IMR-90 (cell line): ENCODE results near the gene VEPH1. TPM values are rescaled to one million over a fixed set of nuclear protein-coding genes. Genes with fewer than 3 reads are reported as not detected.

Experiments used
- ATAC-seq: fragments of 200-7000 bp; cut with Tn5 transposase; 2 replicates; pipeline ENCODE4 v1.9.1; 2020; ENCODE audit warnings: low read depth, mild to moderate bottlenecking, moderate library complexity
- BruUV-seq: library from RNA; stranded (reverse); fragments of 400-500 nt; replicated peaks from 2 replicates; lab custom pipeline; 2021; lab: Mats Ljungman, UMichigan
- CTCF ChIA-PET: fragments of 300-600 bp; formaldehyde crosslinking; extraction: SDS; loops from one replicate; lab custom pipeline; 2021; ENCODE audit warnings: antibody characterized with exemption; lab: Yijun Ruan, JAX
- POLR2A ChIA-PET: fragments of 300-600 bp; sonication (Branson Sonifier 250); formaldehyde crosslinking; loops from one replicate; lab custom pipeline; 2022; ENCODE audit warnings: antibody characterized with exemption; ENCODE audit not compliant: unreplicated experiment; lab: Charles Lee
- DNase-seq: peaks from one replicate; pipeline ENCODE4 v3.0.0; 2013
- H2AFZ ChIP-seq: replicated peaks from 2 replicates; pipeline ENCODE3; 2013; ENCODE audit warnings: low read length, mild to moderate bottlenecking; ENCODE audit not compliant: poor library complexity
- H2AK5ac ChIP-seq: 2 replicates; pipeline ENCODE4 v1.6.1; 2013; ENCODE audit warnings: low read depth, low read length, inconsistent platforms
- H2AK9ac ChIP-seq: replicated peaks from 2 replicates; pipeline ENCODE3; 2013; ENCODE audit warnings: mild to moderate bottlenecking, low read depth, low read length, moderate library complexity; ENCODE audit not compliant: poor library complexity
- H2BK120ac ChIP-seq: 2 replicates; pipeline ENCODE4 v1.6.1; 2013; ENCODE audit warnings: low read depth, low read length, inconsistent platforms
- H2BK15ac ChIP-seq: 3 replicates; pipeline ENCODE4 v1.6.1; 2013; ENCODE audit warnings: low read depth, low read length, inconsistent platforms
- H2BK20ac ChIP-seq: 2 replicates; pipeline ENCODE4 v1.6.1; 2013; ENCODE audit warnings: low read depth, mild to moderate bottlenecking, inconsistent platforms, low read length, moderate library complexity
- H2BK5ac ChIP-seq: 2 replicates; pipeline ENCODE4 v1.6.1; 2013; ENCODE audit warnings: mild to moderate bottlenecking, low read depth, low read length, inconsistent platforms; ENCODE audit not compliant: poor library complexity, severe bottlenecking
- H3K14ac ChIP-seq: replicated peaks from 2 replicates; pipeline ENCODE4 v1.6.1; 2013; ENCODE audit warnings: low read depth, low read length, inconsistent platforms
- H3K18ac ChIP-seq: 2 replicates; pipeline ENCODE4 v1.6.1; 2013; ENCODE audit warnings: low read depth, low read length, control low read depth
- H3K23ac ChIP-seq: 2 replicates; pipeline ENCODE4 v1.6.1; 2013; ENCODE audit warnings: low read depth, low read length, inconsistent platforms
- H3K27ac ChIP-seq: 2 replicates; pipeline ENCODE4 v1.5.1; 2013; ENCODE audit warnings: mild to moderate bottlenecking, control low read depth, low read length; ENCODE audit not compliant: insufficient read depth
- H3K27me3 ChIP-seq: 2 replicates; pipeline ENCODE4 v1.6.1; 2013; ENCODE audit warnings: low read length; ENCODE audit not compliant: control insufficient read depth, insufficient read depth
- H3K36me3 ChIP-seq: 2 replicates; pipeline ENCODE4 v1.6.1; 2013; ENCODE audit warnings: low read length, mixed read lengths; ENCODE audit not compliant: control insufficient read depth, insufficient read depth
- H3K4ac ChIP-seq: 2 replicates; pipeline ENCODE4 v1.6.1; 2013; ENCODE audit warnings: low read depth, low read length, inconsistent platforms
- H3K4me1 ChIP-seq: 2 replicates; pipeline ENCODE4 v1.6.1; 2013; ENCODE audit warnings: low read length, mixed read lengths; ENCODE audit not compliant: control insufficient read depth, insufficient read depth
- H3K4me2 ChIP-seq: 2 replicates; pipeline ENCODE4 v1.6.1; 2013; ENCODE audit warnings: low read depth, mild to moderate bottlenecking, control low read depth, low read length, moderate library complexity
- H3K4me3 ChIP-seq: 2 replicates; pipeline ENCODE4 v1.5.1; 2013; ENCODE audit warnings: low read depth, mild to moderate bottlenecking, control low read depth, low read length, moderate library complexity; ENCODE audit not compliant: insufficient read depth
- H3K56ac ChIP-seq: 2 replicates; pipeline ENCODE4 v1.6.1; 2013; ENCODE audit warnings: low read length, inconsistent platforms; ENCODE audit not compliant: insufficient read depth; ENCODE audit errors: extremely low read depth
- H3K79me1 ChIP-seq, 2 experiments: 2 replicates each; pipeline ENCODE4 v1.6.1; 2013; ENCODE audit warnings: low read length in 2 of 2, inconsistent platforms in 1 of 2, low read depth in 1 of 2
- H3K9ac ChIP-seq: 2 replicates; pipeline ENCODE4 v1.6.1; 2013; ENCODE audit warnings: low read depth, low read length, control low read depth
- H3K9me1 ChIP-seq: 2 replicates; pipeline ENCODE4 v1.6.1; 2013; ENCODE audit warnings: low read length, inconsistent platforms; ENCODE audit not compliant: insufficient read depth
- H3K9me3 ChIP-seq: 2 replicates; pipeline ENCODE4 v1.6.1; 2013; ENCODE audit warnings: low read length; ENCODE audit not compliant: control insufficient read depth, insufficient read depth
- H4K20me1 ChIP-seq: 2 replicates; pipeline ENCODE4 v1.6.1; 2013; ENCODE audit warnings: low read length, inconsistent platforms; ENCODE audit not compliant: insufficient read depth
- H4K5ac ChIP-seq: 2 replicates; pipeline ENCODE4 v1.6.1; 2013; ENCODE audit warnings: mild to moderate bottlenecking, low read depth, low read length, control low read depth
- H4K8ac ChIP-seq, 2 experiments: 2 replicates each; pipeline ENCODE4 v1.6.1; 2013; ENCODE audit warnings: low read depth in 2 of 2, low read length in 2 of 2, control low read depth in 1 of 2, inconsistent platforms in 1 of 2
- H4K91ac ChIP-seq: 2 replicates; pipeline ENCODE4 v1.6.1; 2013; ENCODE audit warnings: low read depth, low read length, inconsistent platforms; ENCODE audit not compliant: insufficient read depth
- BHLHE40 ChIP-seq: fragments of 150-350 bp; IDR thresholded peaks from 2 replicates; pipeline ENCODE4 v1.6.1; 2016; ENCODE audit warnings: mild to moderate bottlenecking, low read depth, low read length
- CEBPB ChIP-seq: IDR thresholded peaks from 2 replicates; pipeline ENCODE4 v1.6.1; 2012; ENCODE audit warnings: low read depth, low read length, improper control_type of control experiment
- CHD1 ChIP-seq: IDR thresholded peaks from 2 replicates; pipeline ENCODE4 v1.6.1; 2012; ENCODE audit warnings: low read depth, low read length, improper control_type of control experiment
- CTCF ChIP-seq: conservative IDR thresholded peaks from 2 replicates; pipeline ENCODE4 v1.5.1; 2012; ENCODE audit warnings: mild to moderate bottlenecking, low read depth, low read length, improper control_type of control experiment
- ELK1 ChIP-seq: fragments of 150-350 bp; IDR thresholded peaks from 2 replicates; pipeline ENCODE4 v1.6.1; 2016; ENCODE audit warnings: low read depth, mild to moderate bottlenecking, low read length, moderate library complexity, borderline replicate concordance
- FOS ChIP-seq: fragments of 150-350 bp; IDR thresholded peaks from 2 replicates; pipeline ENCODE4 v1.6.1; 2016; ENCODE audit warnings: low read depth, low read length
- MAFK ChIP-seq: IDR thresholded peaks from 2 replicates; pipeline ENCODE4 v1.6.1; 2012; ENCODE audit warnings: low read depth, low read length, improper control_type of control experiment
- MAZ ChIP-seq: IDR thresholded peaks from 2 replicates; pipeline ENCODE4 v1.6.1; 2012; ENCODE audit warnings: low read depth, mild to moderate bottlenecking, low read length, improper control_type of control experiment, moderate library complexity, borderline replicate concordance
- MXI1 ChIP-seq: IDR thresholded peaks from 2 replicates; pipeline ENCODE4 v1.6.1; 2012; ENCODE audit warnings: low read depth, mild to moderate bottlenecking, low read length, moderate library complexity, borderline replicate concordance
- NFE2L2 ChIP-seq: fragments of 150-350 bp; IDR thresholded peaks from 2 replicates; pipeline ENCODE4 v1.6.1; 2016; ENCODE audit warnings: low read depth, mild to moderate bottlenecking, low read length
- POLR2A ChIP-seq: IDR thresholded peaks from 2 replicates; pipeline ENCODE4 v1.6.1; 2012; ENCODE audit warnings: mild to moderate bottlenecking, low read depth, low read length
- RAD21 ChIP-seq: IDR thresholded peaks from 2 replicates; pipeline ENCODE4 v1.6.1; 2012; ENCODE audit warnings: low read length, improper control_type of control experiment
- RCOR1 ChIP-seq: IDR thresholded peaks from 2 replicates; pipeline ENCODE4 v1.6.1; 2012; ENCODE audit warnings: mild to moderate bottlenecking, low read length, improper control_type of control experiment; ENCODE audit not compliant: insufficient replicate concordance
- RFX5 ChIP-seq: IDR thresholded peaks from 2 replicates; pipeline ENCODE4 v1.8.0; 2012; ENCODE audit warnings: low read depth, mild to moderate bottlenecking, low read length, moderate library complexity
- SMC3 ChIP-seq: fragments of 150-350 bp; IDR thresholded peaks from 2 replicates; pipeline ENCODE4 v1.6.1; 2016; ENCODE audit warnings: low read depth, mild to moderate bottlenecking, antibody characterized with exemption, low read length, moderate library complexity
- WGBS, 2 experiments: methylation state at CpG; one replicate each; pipeline versions ENCODE4 v1.1.5 to v1.1.7; 2013; ENCODE audit warnings: missing lambda C conversion rate in 2 of 2; ENCODE audit not compliant: insufficient read length in 1 of 2; ENCODE audit errors: extremely low coverage in 2 of 2; 5-methylcytosine and 5-hydroxymethylcytosine counted together
- dilution Hi-C: fragments of 300-500 bp; cut with HindIII; formaldehyde crosslinking; loops from one replicate; pipeline ENCODE4 v1.14.3; 2018; ENCODE audit warnings: low sequenced_read_pairs; ENCODE audit not compliant: unreplicated experiment
- in situ Hi-C: fragments of 300-500 bp; cut with MboI; formaldehyde crosslinking; loops from 3 replicates; pipeline ENCODE4 v1.14.3; 2019; ENCODE audit warnings: low sequenced_read_pairs, inconsistent platforms, mixed read lengths
- intact Hi-C: fragments of 100-400 bp; cut with micrococcal nuclease; formaldehyde crosslinking; loops from 2 replicates; pipeline ENCODE4 v1.10.0; 2022
- polyA plus RNA-seq, 3 experiments: library from polyadenylated mRNA; depleted of rRNA; stranded (reverse); fragments of >200 nt; gene quantifications; 2 replicates each; pipeline ENCODE4 v1.2.3, GENCODE V29; 2012; ENCODE audit warnings: low replicate concordance in 1 of 3
- total RNA-seq: library from RNA; depleted of rRNA; stranded (reverse); fragments of >200 nt; gene quantifications from 2 replicates; pipeline ENCODE4 v1.2.3, GENCODE V29; 2012
- TF ChIP-seq, protein P1 (sequence below): fragments of 150-350 bp; IDR thresholded peaks from 2 replicates; pipeline ENCODE4 v1.6.1; 2017; ENCODE audit warnings: mild to moderate bottlenecking, antibody characterized with exemption, low read length, low read depth

The VEPH1 gene
- total and polyA plus RNA-seq, 2 of the 4 experiments (the other 2 are of a cell fraction) = 30.5 to 130 TPM

DNA sequence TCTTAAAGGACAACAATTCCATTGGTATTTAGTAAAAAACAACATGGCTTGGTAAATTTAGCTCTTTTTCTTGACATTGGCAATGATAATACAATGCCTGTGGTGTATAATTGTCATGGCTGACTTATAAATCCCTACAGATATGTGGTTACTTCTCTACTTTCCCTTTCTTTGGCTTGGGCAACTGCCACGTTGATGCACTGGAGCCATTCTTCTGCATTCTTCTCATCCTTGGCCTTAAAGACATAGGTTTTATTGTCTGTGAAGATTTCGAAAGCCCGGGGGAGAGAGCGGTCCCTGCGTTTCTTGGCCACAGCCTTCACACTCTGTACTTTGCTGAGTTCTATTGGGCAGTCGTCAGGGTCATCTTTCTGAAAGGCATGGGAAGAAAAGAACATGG is 242.2 kb downstream of the VEPH1 start:
- H2AK5ac ChIP-seq = no peak overlapping the region
- POLR2A ChIA-PET = no interaction called here
- intact Hi-C loops = no loop called here
- H2AFZ ChIP-seq = no peak overlapping the region
- H3K4me1 ChIP-seq = no peaks in the 10 kb centered on the region; the same call in 1 of the 2 replicates
- H3K27ac ChIP-seq = no peak overlapping the region
- H3K9ac ChIP-seq = no peak overlapping the region
- no peak overlapping the region for H3K4me3 ChIP-seq
- no peak overlapping the region for H3K56ac ChIP-seq
- H4K20me1 ChIP-seq = no peaks in the 10 kb centered on the region
- dilution Hi-C loops = no loop called here
- WGBS, 2 experiments = 17% methylated on average over 1 of the region's 6 CpGs; no CpG with 5 or more reads in 1 of the 2 experiments
- H3K18ac ChIP-seq = no peak overlapping the region
- H2BK20ac ChIP-seq = no peak overlapping the region
- no peaks in the 10 kb centered on the region for H3K36me3 ChIP-seq
- in situ Hi-C loops = no loop called here
- no peak overlapping the region for H4K5ac ChIP-seq
- H2BK120ac ChIP-seq = no peak overlapping the region
- H3K9me3 ChIP-seq = no peaks in the 10 kb centered on the region
- no peak overlapping the region for H3K14ac ChIP-seq
- CTCF ChIA-PET = no interaction called here
- no peak overlapping the region for H2BK15ac ChIP-seq
- BruUV-seq = no TSS peak
- H3K4ac ChIP-seq = no peak overlapping the region
- no peaks in the 10 kb centered on the region for H3K79me1 ChIP-seq
- no peak overlapping the region for H3K4me2 ChIP-seq
- no peak overlapping the region for H2BK5ac ChIP-seq
- TF ChIP-seq NFE2L2 (no peak), FOS (no peak), POLR2A (no peak), SMC3 (no peak), MXI1 (no peak), ELK1 (no peak), MAFK (no peak), CHD1 (no peak), RAD21 (no peak), CTCF (no peak), BHLHE40 (no peak), RFX5 (no peak), MAZ (no peak), CEBPB (no peak), RCOR1 (no peak)
- TF ChIP-seq, protein P1, sequence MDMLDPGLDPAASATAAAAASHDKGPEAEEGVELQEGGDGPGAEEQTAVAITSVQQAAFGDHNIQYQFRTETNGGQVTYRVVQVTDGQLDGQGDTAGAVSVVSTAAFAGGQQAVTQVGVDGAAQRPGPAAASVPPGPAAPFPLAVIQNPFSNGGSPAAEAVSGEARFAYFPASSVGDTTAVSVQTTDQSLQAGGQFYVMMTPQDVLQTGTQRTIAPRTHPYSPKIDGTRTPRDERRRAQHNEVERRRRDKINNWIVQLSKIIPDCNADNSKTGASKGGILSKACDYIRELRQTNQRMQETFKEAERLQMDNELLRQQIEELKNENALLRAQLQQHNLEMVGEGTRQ = no peak
- no peaks in the 10 kb centered on the region for H3K9me1 ChIP-seq
- no peak overlapping the region for H4K91ac ChIP-seq
- H3K23ac ChIP-seq = no peak overlapping the region
- H3K27me3 ChIP-seq = no peaks in the 10 kb centered on the region
- DNase-seq (no peak), ATAC-seq (no peak)
- no peak overlapping the region for H2AK9ac ChIP-seq
- no peak overlapping the region for H4K8ac ChIP-seq
